Measurements from ENCODE around the gene CAMK2A. TPM values are rescaled to one million over a fixed set of nuclear protein-coding genes. Genes with fewer than 3 reads are reported as not detected.

Gene CAMK2A
- total and polyA plus RNA-seq, 2 experiments from 2014 or later, result 0.43 TPM; not detected in 1

DNA sequence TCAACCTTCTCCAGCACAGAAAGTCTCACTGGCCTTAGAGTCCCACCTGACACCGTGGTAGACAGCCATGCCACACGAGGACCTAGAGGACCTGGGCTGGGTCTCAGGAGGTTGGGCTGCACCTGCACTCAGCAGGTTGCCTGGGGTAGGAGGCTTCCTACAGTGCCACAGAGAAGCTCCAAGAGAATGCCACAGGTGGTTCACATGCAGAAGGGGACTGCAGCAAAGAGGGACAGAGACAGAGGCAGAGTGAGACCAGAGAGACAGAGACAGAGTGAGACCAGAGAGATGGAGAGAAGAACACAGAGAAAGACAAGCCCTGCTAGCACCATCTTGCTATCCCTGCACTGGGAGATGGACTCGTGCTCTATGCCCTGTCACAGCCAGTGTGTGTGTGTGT, 5.7 kb downstream of the CAMK2A start:
- WGBS, 2 experiments (ENCODE audit: low coverage in 1 of 2, low lambda C conversion rate in 2 of 2, missing lambda C conversion rate in 2 of 2), result 79 to 83% methylated on average over 3 of the region's 3 CpGs
- no peak overlapping the region for H3K4me2 ChIP-seq (ENCODE audit: unreplicated experiment)
- H3K4me1 ChIP-seq (ENCODE audit: insufficient read depth), result peaks cover 21% of the 10 kb centered on the region
- no peak for TF ChIP-seq EZH2 (IDR thresholded peaks at IDR 0.05; ENCODE audit: insufficient read depth, poor library complexity, severe bottlenecking)
- TF ChIP-seq EZH2phosphoT487 (IDR thresholded peaks at IDR 0.05; ENCODE audit: insufficient read depth, low read depth), result no peak
- no peaks in the 10 kb centered on the region for H3K27me3 ChIP-seq (replicated peaks; ENCODE audit: insufficient read depth)
- no peaks in the 10 kb centered on the region for H3K9me2 ChIP-seq (ENCODE audit: insufficient read depth)
- no peaks in the 10 kb centered on the region for H3K79me2 ChIP-seq (ENCODE audit: insufficient read depth)
- no peaks in the 10 kb centered on the region for H4K20me1 ChIP-seq (ENCODE audit: insufficient read depth)
- peaks cover 10% of the 10 kb centered on the region; the same call in 1 of the 2 replicates for H3F3A ChIP-seq (ENCODE audit: insufficient read depth)
- H3K4me3 ChIP-seq, result no peak overlapping the region
- H3K36me3 ChIP-seq (ENCODE audit: low read depth), result no peaks in the 10 kb centered on the region
- in situ Hi-C loops (cut with MboI), result no loop called here
- no peak overlapping the region for H3K27ac ChIP-seq
- H3K9me3 ChIP-seq (ENCODE audit: low read depth), result no peaks in the 10 kb centered on the region
- no peak for DNase-seq
- no peak overlapping the region for H3K9ac ChIP-seq
- no peak overlapping the region for H2AFZ ChIP-seq

DNA sequence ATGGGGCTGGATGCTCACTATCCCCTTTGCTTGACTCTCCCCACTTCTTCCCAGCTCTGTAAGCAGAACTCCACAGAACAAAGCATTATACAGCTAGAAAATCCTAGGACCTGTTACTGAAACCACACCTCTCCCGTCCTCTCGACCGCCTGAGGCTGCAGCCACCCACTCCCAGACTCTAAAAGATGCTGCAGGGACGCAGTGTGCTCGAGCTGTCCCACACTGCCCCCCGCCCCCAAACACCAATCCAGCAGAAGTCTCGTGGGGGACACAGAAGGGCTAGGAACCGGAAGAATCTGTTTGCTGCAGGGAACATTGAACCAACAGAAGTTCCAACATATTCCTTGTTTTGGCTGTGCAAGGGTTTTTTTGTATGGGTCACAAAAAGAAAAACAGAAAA, 7.6 kb downstream of the CAMK2A start:
- Histone ChIP-seq H3K27ac (no peak overlapping the region), H3K9ac (no peak overlapping the region), H3K79me2 (ENCODE audit: insufficient read depth) (no peaks in the 10 kb centered on the region), H3K36me3 (ENCODE audit: low read depth) (no peaks in the 10 kb centered on the region), H3K4me2 (ENCODE audit: unreplicated experiment) (no peak overlapping the region), H3K9me2 (ENCODE audit: insufficient read depth) (no peaks in the 10 kb centered on the region), H3F3A (ENCODE audit: insufficient read depth) (peaks cover 27% of the 10 kb centered on the region), H3K4me1 (ENCODE audit: insufficient read depth) (peaks cover 35% of the 10 kb centered on the region), H2AFZ (no peak overlapping the region), H3K9me3 (ENCODE audit: low read depth) (no peaks in the 10 kb centered on the region), H3K4me3 (no peak overlapping the region), H3K27me3 (replicated peaks; ENCODE audit: insufficient read depth) (no peaks in the 10 kb centered on the region), H4K20me1 (ENCODE audit: insufficient read depth) (no peaks in the 10 kb centered on the region)
- WGBS, 2 experiments (ENCODE audit: low coverage in 1 of 2, low lambda C conversion rate in 2 of 2, missing lambda C conversion rate in 2 of 2), result 76 to 83% methylated on average over 8 of the region's 8 CpGs
- in situ Hi-C loops (cut with MboI), result no loop called here
- no peak for DNase-seq
- TF ChIP-seq EZH2 (IDR thresholded peaks at IDR 0.05; ENCODE audit: insufficient read depth, poor library complexity, severe bottlenecking) (no peak), EZH2phosphoT487 (IDR thresholded peaks at IDR 0.05; ENCODE audit: insufficient read depth, low read depth) (no peak)

DNA sequence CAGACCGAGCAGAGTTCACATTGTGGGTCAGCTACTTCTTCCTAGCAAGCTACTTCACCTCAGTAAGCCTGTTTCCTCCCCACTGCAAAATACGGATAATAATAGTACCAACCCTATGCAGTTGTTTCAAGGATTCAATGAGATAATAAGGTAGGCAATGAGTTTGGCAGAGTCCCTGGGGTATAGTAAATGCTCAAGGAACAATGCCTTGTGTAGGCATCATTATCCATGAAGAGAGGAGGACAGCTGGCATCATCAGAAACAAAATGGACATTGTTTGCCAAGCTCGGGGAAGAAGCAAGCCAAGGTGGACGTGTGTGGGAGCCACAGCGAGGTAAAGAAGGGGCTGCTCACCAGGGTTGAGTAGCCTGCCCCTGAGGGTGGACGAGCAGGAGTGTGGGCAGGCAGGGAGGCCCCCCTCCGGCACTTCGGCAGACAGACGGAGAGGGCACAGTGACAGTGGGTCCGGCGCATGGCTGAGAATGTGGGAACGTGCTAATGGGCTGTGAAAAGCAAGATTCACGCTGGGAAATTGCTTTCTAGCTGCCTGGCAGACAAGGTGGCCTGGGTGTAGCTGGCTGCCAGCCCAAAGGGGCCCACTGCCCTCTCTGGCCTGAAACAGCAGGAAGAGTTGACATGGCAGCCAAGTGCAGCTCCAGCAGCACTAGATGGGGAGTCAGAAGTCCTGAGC, 10.1 kb downstream of the CAMK2A start:
- H3K79me2 ChIP-seq (ENCODE audit: insufficient read depth), result no peaks in the 10 kb centered on the region
- H3K36me3 ChIP-seq (ENCODE audit: low read depth), result no peaks in the 10 kb centered on the region
- H3K4me3 ChIP-seq, result no peak overlapping the region
- DNase-seq, result no peak
- H3K4me2 ChIP-seq (ENCODE audit: unreplicated experiment), result no peak overlapping the region
- in situ Hi-C loops (cut with MboI), result no loop called here
- H3K4me1 ChIP-seq (ENCODE audit: insufficient read depth), result peaks cover 20% of the 10 kb centered on the region
- H3K9ac ChIP-seq, result no peak overlapping the region
- no peaks in the 10 kb centered on the region for H3K9me3 ChIP-seq (ENCODE audit: low read depth)
- peaks cover 21% of the 10 kb centered on the region for H3F3A ChIP-seq (ENCODE audit: insufficient read depth)
- no peaks in the 10 kb centered on the region for H3K9me2 ChIP-seq (ENCODE audit: insufficient read depth)
- no peaks in the 10 kb centered on the region for H3K27me3 ChIP-seq (replicated peaks; ENCODE audit: insufficient read depth)
- no peak for TF ChIP-seq EZH2 (IDR thresholded peaks at IDR 0.05; ENCODE audit: insufficient read depth, poor library complexity, severe bottlenecking)
- H3K27ac ChIP-seq, result 0 out of 2 replicates have a peak overlapping the region, but pooled peaks have one; percentile 17
- 81 to 88% methylated on average over 13 of the region's 13 CpGs for WGBS, 2 experiments (ENCODE audit: low coverage in 1 of 2, low lambda C conversion rate in 2 of 2, missing lambda C conversion rate in 2 of 2)
- H2AFZ ChIP-seq, result no peak overlapping the region
- no peaks in the 10 kb centered on the region for H4K20me1 ChIP-seq (ENCODE audit: insufficient read depth)

DNA sequence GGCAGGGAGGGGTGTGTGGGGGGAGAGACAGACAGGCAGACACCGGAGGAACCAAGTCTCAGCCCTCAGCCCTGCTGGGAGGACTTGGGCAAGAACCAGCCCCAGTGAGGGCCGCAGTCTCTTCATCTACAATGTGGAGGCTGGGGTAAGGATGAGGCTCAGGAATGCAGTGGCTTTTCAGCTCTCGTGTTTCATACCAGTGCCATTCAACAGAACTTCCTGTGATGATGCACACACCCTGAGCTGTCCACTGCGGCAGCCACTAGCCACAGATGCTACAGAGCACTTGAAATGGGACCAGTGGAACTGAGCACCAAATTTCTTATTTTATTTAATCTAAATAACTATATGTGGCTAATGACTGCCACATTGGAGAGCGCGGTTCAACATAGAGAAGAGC, 10.7 kb downstream of the CAMK2A start:
- no peak overlapping the region for H3K4me3 ChIP-seq
- peak; percentile 94 for DNase-seq
- H3K9me3 ChIP-seq (ENCODE audit: low read depth), result no peaks in the 10 kb centered on the region
- H3K27me3 ChIP-seq (replicated peaks; ENCODE audit: insufficient read depth), result no peaks in the 10 kb centered on the region
- in situ Hi-C loops (cut with MboI), result no loop called here
- no peaks in the 10 kb centered on the region for H3K36me3 ChIP-seq (ENCODE audit: low read depth)
- H3K4me2 ChIP-seq (ENCODE audit: unreplicated experiment), result no peak overlapping the region
- H3K79me2 ChIP-seq (ENCODE audit: insufficient read depth), result no peaks in the 10 kb centered on the region
- peak overlapping the region; percentile 74 for H3K27ac ChIP-seq
- TF ChIP-seq EZH2 (IDR thresholded peaks at IDR 0.05; ENCODE audit: insufficient read depth, poor library complexity, severe bottlenecking) (no peak), EZH2phosphoT487 (IDR thresholded peaks at IDR 0.05; ENCODE audit: insufficient read depth, low read depth) (no peak)
- H3K4me1 ChIP-seq (ENCODE audit: insufficient read depth), result peaks cover 20% of the 10 kb centered on the region
- 33% methylated on average over 6 of the region's 6 CpGs for WGBS, 2 experiments (ENCODE audit: low coverage in 1 of 2, low lambda C conversion rate in 2 of 2, missing lambda C conversion rate in 2 of 2)
- H4K20me1 ChIP-seq (ENCODE audit: insufficient read depth), result no peaks in the 10 kb centered on the region
- H3K9me2 ChIP-seq (ENCODE audit: insufficient read depth), result no peaks in the 10 kb centered on the region
- peaks cover 21% of the 10 kb centered on the region for H3F3A ChIP-seq (ENCODE audit: insufficient read depth)
- H3K9ac ChIP-seq, result peak overlapping the region; percentile 19; the same call in 1 of the 2 replicates
- H2AFZ ChIP-seq, result no peak overlapping the region
